GM18873 (cell line): ENCODE data around the gene RSPH9.
"Not testable (repeated sequence)": the region's sequence is repeated elsewhere in the genome, so short reads cannot be mapped to it uniquely, and the experiment has no call there.

Experiments used
- ATAC-seq: cut with Tn5 transposase; IDR thresholded peaks from one replicate; pipeline ENCODE4 v1.9.1; 2021; ENCODE audit warnings: mild to moderate bottlenecking, moderate library complexity, moderate number of reproducible peaks; ENCODE audit not compliant: unreplicated experiment, low FRiP score

RSPH9 gene

DNA sequence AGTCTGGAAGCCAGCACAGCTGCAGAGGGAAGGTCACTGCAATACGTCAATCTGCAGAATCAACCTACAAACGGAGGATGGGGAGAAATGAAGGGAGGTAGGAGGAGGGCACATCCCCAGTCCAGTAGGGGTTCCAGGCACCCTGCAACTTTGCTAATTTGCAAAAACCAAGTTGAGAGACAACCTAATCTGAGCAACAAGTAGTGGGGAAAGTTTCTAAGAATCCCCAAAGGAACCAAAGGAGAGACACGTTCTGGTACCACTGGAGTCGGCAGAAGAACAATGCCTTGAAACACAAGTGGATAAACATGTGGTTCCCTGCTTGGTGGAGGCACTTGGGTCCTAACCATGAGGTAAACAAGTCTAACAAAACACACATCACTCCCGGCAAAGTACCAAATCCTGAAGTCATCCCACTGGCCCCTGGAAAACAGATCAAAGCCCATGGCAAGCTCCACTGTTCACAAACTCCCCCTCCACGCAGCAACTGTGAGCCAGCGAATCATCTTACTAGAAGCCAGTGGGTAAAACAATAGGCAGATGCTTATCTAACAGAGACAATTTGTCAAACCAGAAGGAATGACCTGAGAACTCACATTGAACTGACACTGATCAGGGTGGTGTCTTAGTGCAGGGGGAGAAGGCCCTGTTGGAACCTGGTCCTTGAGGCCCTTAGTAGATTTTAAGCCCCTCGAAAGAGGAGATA is 38.0 kb downstream of the RSPH9 start:
- ATAC-seq, result no peak

GRCh38 chr6:43683708-43684455 is 39.0 kb downstream of the RSPH9 start:
- ATAC-seq, result no peak

GRCh38 chr6:43687079-43687436 is 42.2 kb downstream of the RSPH9 start:
- no peak for ATAC-seq

DNA sequence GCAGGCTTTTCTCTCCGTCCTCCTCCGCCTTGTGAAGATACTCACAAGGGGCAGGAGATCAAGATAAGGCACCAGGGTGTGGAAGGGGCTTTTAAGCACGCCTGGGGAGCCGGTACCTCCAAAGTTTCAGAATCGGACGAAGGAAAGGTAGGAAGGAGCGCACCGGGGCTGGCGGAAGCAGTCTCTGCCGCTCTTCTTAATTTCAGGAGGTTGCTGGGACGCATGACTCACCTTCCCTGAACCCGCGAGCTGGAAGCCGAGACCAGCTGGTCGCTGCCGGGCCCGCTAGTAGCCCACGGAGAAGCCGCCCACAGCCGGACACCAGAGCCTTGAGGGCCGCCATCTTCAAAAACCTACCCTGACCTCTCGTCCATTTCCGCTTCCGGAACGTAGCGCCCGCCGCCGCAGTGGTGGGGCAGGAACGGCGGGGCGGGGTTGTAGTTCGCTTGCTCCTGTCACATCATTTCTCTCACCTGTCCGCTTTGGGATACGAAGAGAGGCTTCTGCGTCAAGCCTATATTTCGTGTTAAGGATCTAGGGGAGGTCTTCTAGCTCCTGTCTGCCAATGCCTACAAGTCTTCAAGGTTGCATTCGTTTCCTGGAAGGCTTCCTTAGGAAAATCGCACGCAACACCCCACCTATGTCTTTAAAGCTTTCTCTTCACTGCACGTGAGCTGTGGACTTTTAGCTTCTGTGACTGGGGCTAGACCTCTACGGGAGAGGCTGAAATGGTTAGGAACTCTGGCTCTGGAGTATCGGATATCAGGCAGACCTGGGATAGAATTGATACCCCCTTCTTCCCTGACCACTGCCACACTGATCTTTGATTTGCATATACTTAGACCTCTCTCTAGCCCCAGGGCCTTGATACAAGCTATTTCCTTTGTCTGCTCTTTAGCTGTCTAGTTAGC is 42.9 kb downstream of the RSPH9 start, which contains the start of gene MRPS18A:
MRPS18A (minus strand) TSS at position 355 of the 911 bp plus-strand sequence; CDS start at position 343, 12 bp downstream.
- ATAC-seq, result peak; percentile 72

DNA sequence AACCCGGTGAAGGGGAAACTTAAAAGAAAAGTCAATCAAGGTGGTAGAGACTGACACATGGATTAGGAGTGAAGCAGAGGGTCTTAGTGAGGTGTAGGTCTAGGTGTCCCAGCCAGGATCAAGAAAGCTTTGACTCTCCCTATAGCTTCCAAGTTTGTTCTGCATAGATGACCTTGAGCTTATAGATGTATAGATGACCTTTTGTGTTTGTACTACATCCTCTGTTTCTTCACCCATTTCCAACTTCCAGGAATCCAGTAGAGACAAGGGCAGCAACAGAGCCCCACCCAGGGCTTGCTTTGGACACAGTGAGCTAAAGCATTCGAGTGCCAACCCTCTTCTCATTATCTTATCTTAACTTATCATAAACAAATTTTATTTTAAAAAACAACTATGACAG is 44.6 kb downstream of the RSPH9 start:
- ATAC-seq, result no peak

GRCh38 chr6:43695215-43695966 is 50.6 kb downstream of the RSPH9 start:
- no peak for ATAC-seq

- no peak for ATAC-seq
Observed at GRCh38 chr6:43695967-43696291, 51.1 kb downstream of the RSPH9 start.

DNA sequence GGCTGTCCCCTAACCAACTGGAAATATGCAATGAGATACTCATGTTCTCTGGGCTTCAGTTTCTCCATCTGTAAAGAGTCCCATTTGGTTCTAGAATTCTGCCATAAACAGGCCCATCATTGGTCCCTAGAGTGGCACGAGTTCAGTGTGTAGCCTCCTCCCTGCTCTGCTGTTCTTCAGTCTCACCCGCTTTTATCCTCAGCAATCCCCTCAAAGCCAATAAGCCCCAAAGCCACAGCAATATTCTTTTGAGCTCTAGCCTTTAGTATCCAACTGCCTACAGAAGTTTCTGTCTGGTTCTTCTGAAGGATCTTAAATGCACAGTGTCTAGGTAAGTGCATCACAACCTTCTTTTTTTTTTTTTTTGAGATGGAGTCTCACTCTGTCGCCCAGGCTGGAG is 52.6 kb downstream of the RSPH9 start:
- no peak for ATAC-seq

- ATAC-seq, result no peak
Observed at GRCh38 chr6:43698584-43699349, 53.9 kb downstream of the RSPH9 start.

DNA sequence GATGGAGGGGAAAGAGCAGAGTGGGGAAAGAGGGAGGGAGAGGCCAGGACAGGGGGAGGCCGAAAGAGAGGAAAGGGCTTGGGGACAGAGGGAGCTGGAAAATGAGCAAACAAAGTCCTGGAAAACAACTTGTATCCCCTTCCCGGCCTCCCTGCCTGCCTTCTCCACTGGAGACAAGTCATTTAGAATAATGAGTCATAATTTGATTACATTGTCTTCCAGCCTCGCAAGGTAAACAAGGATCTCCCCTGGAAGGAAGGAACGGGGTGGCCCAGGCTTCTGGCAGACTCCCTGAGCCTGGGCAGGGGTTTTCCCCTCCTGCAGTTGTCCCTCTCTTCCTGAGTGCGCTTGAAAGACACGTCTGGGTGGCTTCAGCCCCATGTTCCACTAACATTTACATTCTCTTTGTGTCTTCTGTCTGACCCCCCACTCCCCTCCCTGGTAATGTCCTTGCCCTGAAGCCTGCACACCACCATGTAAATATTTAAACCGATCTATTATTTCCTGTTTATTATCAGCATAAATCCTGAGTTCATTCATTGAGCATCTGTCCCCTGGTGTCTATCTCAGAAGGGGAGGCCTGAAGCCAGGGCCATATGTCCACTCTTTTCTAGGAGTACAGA is 54.8 kb downstream of the RSPH9 start:
- no peak for ATAC-seq

- not testable (repeated sequence) for ATAC-seq
Observed at GRCh38 chr6:43700939-43701560, 56.2 kb downstream of the RSPH9 start.

GRCh38 chr6:43702171-43702533 is 57.3 kb downstream of the RSPH9 start:
- no peak for ATAC-seq

- no peak for ATAC-seq
Observed at GRCh38 chr6:43702534-43703440, 58.0 kb downstream of the RSPH9 start.

- ATAC-seq, result no peak
Observed at GRCh38 chr6:43703512-43704429, 58.9 kb downstream of the RSPH9 start.

- ATAC-seq, result no peak
Observed at GRCh38 chr6:43705996-43706395, 61.2 kb downstream of the RSPH9 start.

- no peak for ATAC-seq
Observed at GRCh38 chr6:43706788-43707187, 62.0 kb downstream of the RSPH9 start.

DNA sequence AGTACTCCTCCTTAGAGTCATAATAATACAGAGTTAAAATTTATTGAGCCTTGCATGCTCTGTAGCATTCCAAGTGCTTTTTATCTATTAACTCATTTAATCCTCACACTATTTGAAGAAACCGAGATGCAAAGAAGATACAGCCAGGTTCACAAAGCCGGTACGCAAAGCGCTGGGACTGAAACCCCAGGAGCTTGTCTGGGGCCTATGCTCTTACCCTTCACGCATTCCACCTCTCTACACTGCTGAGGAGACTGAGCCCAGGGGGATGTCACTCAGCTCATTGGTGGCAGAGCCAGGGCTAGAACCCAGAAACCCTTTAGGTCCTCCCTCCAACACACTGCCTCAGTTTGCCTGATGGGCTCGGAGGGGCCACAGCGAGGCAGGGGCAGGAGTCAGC is 62.4 kb downstream of the RSPH9 start:
- ATAC-seq, result no peak
